GM13977 (cell line): ENCODE data around the gene HDAC1.
A peak's percentile ranks its signal among the peaks of the same experiment; 100 is the strongest.

Experiments
- DNase-seq: peaks from one replicate; pipeline ENCODE4 v3.0.0; 2012; ENCODE audit warnings: low spot score
- CTCF ChIP-seq: IDR thresholded peaks from 2 replicates; pipeline ENCODE4 v1.5.1; 2012; ENCODE audit warnings: mild to moderate bottlenecking, control low read depth; ENCODE audit not compliant: insufficient read depth; ENCODE audit errors: extremely low read depth, missing control alignments
- in situ Hi-C: fragments of 300-500 bp; cut with MboI; formaldehyde crosslinking; loops from one replicate; pipeline ENCODE4 v1.12.0; 2022; ENCODE audit warnings: low sequenced_read_pairs, low pct_unique_long_range_greater_than_20kb, mixed read lengths, inconsistent platforms; ENCODE audit not compliant: unreplicated experiment

The HDAC1 gene

GRCh38 chr1:32361674-32362473 lies 70.0 kb downstream of the HDAC1 start:
- TF ChIP-seq CTCF = peak; percentile 43
- in situ Hi-C loops = no loop called here
- DNase-seq = peak; percentile 65

- no peak for TF ChIP-seq CTCF
- in situ Hi-C loops = no loop called here
- no peak for DNase-seq
These were observed 70.8 kb downstream of the HDAC1 start, which contains the start of the genes FAM229A and TSSK3 for GRCh38 chr1:32362474-32363313. Gene FAM229A, minus strand, starts transcription at chr1:32362485. Its CDS starts 394 bp downstream, at chr1:32362091. Gene TSSK3, plus strand, starts transcription at chr1:32362539. Its CDS starts 163 bp downstream, at chr1:32362702.

- no peak for DNase-seq
- TF ChIP-seq CTCF = no peak
- in situ Hi-C loops = no loop called here
These were observed 71.8 kb downstream of the HDAC1 start for GRCh38 chr1:32363713-32364112.

GRCh38 chr1:32364836-32365235 lies 73.0 kb downstream of the HDAC1 start:
- no peak for TF ChIP-seq CTCF
- in situ Hi-C loops = no loop called here

GRCh38 chr1:32365445-32365844 lies 73.6 kb downstream of the HDAC1 start:
- no peak for TF ChIP-seq CTCF
- in situ Hi-C loops = no loop called here
- DNase-seq = no peak

More at GRCh38 chr1:32364836-32365235, 73.0 kb downstream of the HDAC1 start:
- DNase-seq = no peak

GRCh38 chr1:32367912-32368635 lies 76.2 kb downstream of the HDAC1 start:
- no peak for TF ChIP-seq CTCF
- in situ Hi-C loops = no loop called here
- no peak for DNase-seq
